Measurements from ENCODE around the gene IFT22.

The IFT22 gene
- total RNA-seq = 2.5 to 3.9 (median 2.6) reads per million in 3 donors

GRCh38 chr7:101321491-101322401 lies at the start of gene IFT22:
TSS of gene IFT22 (minus strand) at chr7:101321812. CDS start at chr7:101321709, 103 bp downstream.
- H3K4me3 ChIP-seq (ENCODE audit: insufficient read depth, low read depth, low read length, poor library complexity, severe bottlenecking) = peak within 1 kb of the TSS; percentile 80
- peak; percentile 60 to 74 (median 64) for DNase-seq
- H3K27me3 ChIP-seq (replicated peaks; ENCODE audit: control insufficient read depth, insufficient read depth, low read length, poor library complexity, severe bottlenecking) = no peaks in the 10 kb centered on the region
- H3K27ac ChIP-seq (ENCODE audit: insufficient read depth, low read length, poor library complexity, severe bottlenecking) = peak within 1 kb of the TSS; percentile 73
- no peaks in the 10 kb centered on the region for H3K9me3 ChIP-seq (ENCODE audit: control insufficient read depth, low read length)
- H3K4me1 ChIP-seq (ENCODE audit: control insufficient read depth, insufficient read depth, low read length, poor library complexity, severe bottlenecking) = peaks cover 11% of the 10 kb centered on the region
- no peaks in the 10 kb centered on the region for H3K36me3 ChIP-seq (ENCODE audit: control insufficient read depth, insufficient read depth, low read length)

- Histone ChIP-seq H3K4me3 (ENCODE audit: insufficient read depth, low read depth, low read length, poor library complexity, severe bottlenecking) (no peak overlapping the region), H3K4me1 (ENCODE audit: control insufficient read depth, insufficient read depth, low read length, poor library complexity, severe bottlenecking) (no peaks in the 10 kb centered on the region), H3K36me3 (ENCODE audit: control insufficient read depth, insufficient read depth, low read length) (no peaks in the 10 kb centered on the region), H3K9me3 (ENCODE audit: control insufficient read depth, low read length) (no peaks in the 10 kb centered on the region), H3K27me3 (replicated peaks; ENCODE audit: control insufficient read depth, insufficient read depth, low read length, poor library complexity, severe bottlenecking) (no peaks in the 10 kb centered on the region), H3K27ac (ENCODE audit: insufficient read depth, low read length, poor library complexity, severe bottlenecking) (no peak overlapping the region)
- no peak for DNase-seq
Measured at GRCh38 chr7:101370836-101371235, 49.2 kb upstream of the IFT22 start.

GRCh38 chr7:101368422-101369165 lies 47.0 kb upstream of the IFT22 start:
- DNase-seq = no peak
- H3K36me3 ChIP-seq (ENCODE audit: control insufficient read depth, insufficient read depth, low read length) = no peaks in the 10 kb centered on the region
- no peak overlapping the region for H3K27ac ChIP-seq (ENCODE audit: insufficient read depth, low read length, poor library complexity, severe bottlenecking)
- H3K4me1 ChIP-seq (ENCODE audit: control insufficient read depth, insufficient read depth, low read length, poor library complexity, severe bottlenecking) = peaks cover 2% of the 10 kb centered on the region
- H3K4me3 ChIP-seq (ENCODE audit: insufficient read depth, low read depth, low read length, poor library complexity, severe bottlenecking) = no peak overlapping the region
- no peaks in the 10 kb centered on the region for H3K9me3 ChIP-seq (ENCODE audit: control insufficient read depth, low read length)
- no peaks in the 10 kb centered on the region for H3K27me3 ChIP-seq (replicated peaks; ENCODE audit: control insufficient read depth, insufficient read depth, low read length, poor library complexity, severe bottlenecking)

- Histone ChIP-seq H3K27ac (ENCODE audit: insufficient read depth, low read length, poor library complexity, severe bottlenecking) (no peak overlapping the region), H3K36me3 (ENCODE audit: control insufficient read depth, insufficient read depth, low read length) (no peaks in the 10 kb centered on the region), H3K27me3 (replicated peaks; ENCODE audit: control insufficient read depth, insufficient read depth, low read length, poor library complexity, severe bottlenecking) (peaks cover 6% of the 10 kb centered on the region), H3K4me3 (ENCODE audit: insufficient read depth, low read depth, low read length, poor library complexity, severe bottlenecking) (no peak overlapping the region), H3K9me3 (ENCODE audit: control insufficient read depth, low read length) (no peaks in the 10 kb centered on the region), H3K4me1 (ENCODE audit: control insufficient read depth, insufficient read depth, low read length, poor library complexity, severe bottlenecking) (peaks cover 4% of the 10 kb centered on the region)
- no peak for DNase-seq
Measured at GRCh38 chr7:101367676-101368075, 46.1 kb upstream of the IFT22 start.

- no peak for DNase-seq
- peaks cover 4% of the 10 kb centered on the region for H3K4me1 ChIP-seq (ENCODE audit: control insufficient read depth, insufficient read depth, low read length, poor library complexity, severe bottlenecking)
- no peaks in the 10 kb centered on the region for H3K9me3 ChIP-seq (ENCODE audit: control insufficient read depth, low read length)
- no peaks in the 10 kb centered on the region for H3K36me3 ChIP-seq (ENCODE audit: control insufficient read depth, insufficient read depth, low read length)
- H3K27ac ChIP-seq (ENCODE audit: insufficient read depth, low read length, poor library complexity, severe bottlenecking) = no peak overlapping the region
- peaks cover 12% of the 10 kb centered on the region for H3K27me3 ChIP-seq (replicated peaks; ENCODE audit: control insufficient read depth, insufficient read depth, low read length, poor library complexity, severe bottlenecking)
- H3K4me3 ChIP-seq (ENCODE audit: insufficient read depth, low read depth, low read length, poor library complexity, severe bottlenecking) = no peak overlapping the region
Measured at GRCh38 chr7:101365956-101366355, 44.3 kb upstream of the IFT22 start.

GRCh38 chr7:101363734-101364374 lies 42.2 kb upstream of the IFT22 start:
- Histone ChIP-seq H3K27me3 (replicated peaks; ENCODE audit: control insufficient read depth, insufficient read depth, low read length, poor library complexity, severe bottlenecking) (peaks cover 12% of the 10 kb centered on the region), H3K4me1 (ENCODE audit: control insufficient read depth, insufficient read depth, low read length, poor library complexity, severe bottlenecking) (peaks cover 4% of the 10 kb centered on the region), H3K36me3 (ENCODE audit: control insufficient read depth, insufficient read depth, low read length) (no peaks in the 10 kb centered on the region), H3K9me3 (ENCODE audit: control insufficient read depth, low read length) (no peaks in the 10 kb centered on the region), H3K4me3 (ENCODE audit: insufficient read depth, low read depth, low read length, poor library complexity, severe bottlenecking) (peak overlapping the region; percentile 62), H3K27ac (ENCODE audit: insufficient read depth, low read length, poor library complexity, severe bottlenecking) (no peak overlapping the region)
- DNase-seq = peak; percentile 15 to 34 (median 29)

- Histone ChIP-seq H3K36me3 (ENCODE audit: control insufficient read depth, insufficient read depth, low read length) (no peaks in the 10 kb centered on the region), H3K4me3 (ENCODE audit: insufficient read depth, low read depth, low read length, poor library complexity, severe bottlenecking) (peak overlapping the region; percentile 62), H3K27ac (ENCODE audit: insufficient read depth, low read length, poor library complexity, severe bottlenecking) (no peak overlapping the region), H3K9me3 (ENCODE audit: control insufficient read depth, low read length) (no peaks in the 10 kb centered on the region), H3K4me1 (ENCODE audit: control insufficient read depth, insufficient read depth, low read length, poor library complexity, severe bottlenecking) (peaks cover 4% of the 10 kb centered on the region), H3K27me3 (replicated peaks; ENCODE audit: control insufficient read depth, insufficient read depth, low read length, poor library complexity, severe bottlenecking) (peaks cover 12% of the 10 kb centered on the region)
- DNase-seq = no peak
Measured at GRCh38 chr7:101363196-101363733, 41.7 kb upstream of the IFT22 start.

- no peaks in the 10 kb centered on the region for H3K36me3 ChIP-seq (ENCODE audit: control insufficient read depth, insufficient read depth, low read length)
- peak within 1 kb of the TSS; percentile 62 for H3K4me3 ChIP-seq (ENCODE audit: insufficient read depth, low read depth, low read length, poor library complexity, severe bottlenecking)
- peaks cover 4% of the 10 kb centered on the region for H3K4me1 ChIP-seq (ENCODE audit: control insufficient read depth, insufficient read depth, low read length, poor library complexity, severe bottlenecking)
- H3K9me3 ChIP-seq (ENCODE audit: control insufficient read depth, low read length) = no peaks in the 10 kb centered on the region
- DNase-seq = no peak
- H3K27me3 ChIP-seq (replicated peaks; ENCODE audit: control insufficient read depth, insufficient read depth, low read length, poor library complexity, severe bottlenecking) = peaks cover 12% of the 10 kb centered on the region
- H3K27ac ChIP-seq (ENCODE audit: insufficient read depth, low read length, poor library complexity, severe bottlenecking) = no peak within 1 kb of the TSS
Measured at GRCh38 chr7:101362334-101363195, 41.0 kb upstream of the IFT22 start, which contains the start of gene COL26A1. TSS of gene COL26A1 (plus strand) at chr7:101362875. CDS start at chr7:101363033, 158 bp downstream.

- Histone ChIP-seq H3K27ac (ENCODE audit: insufficient read depth, low read length, poor library complexity, severe bottlenecking) (no peak overlapping the region), H3K9me3 (ENCODE audit: control insufficient read depth, low read length) (no peaks in the 10 kb centered on the region), H3K36me3 (ENCODE audit: control insufficient read depth, insufficient read depth, low read length) (no peaks in the 10 kb centered on the region), H3K4me1 (ENCODE audit: control insufficient read depth, insufficient read depth, low read length, poor library complexity, severe bottlenecking) (no peaks in the 10 kb centered on the region), H3K27me3 (replicated peaks; ENCODE audit: control insufficient read depth, insufficient read depth, low read length, poor library complexity, severe bottlenecking) (peaks cover 4% of the 10 kb centered on the region), H3K4me3 (ENCODE audit: insufficient read depth, low read depth, low read length, poor library complexity, severe bottlenecking) (no peak overlapping the region)
- no peak for DNase-seq
Measured at GRCh38 chr7:101357433-101357832, 35.8 kb upstream of the IFT22 start.

All from effector memory CD4-positive, alpha-beta T cell (primary cell).